Esophagus mucosa (tissue), 1 donor: ENCODE measurements around the gene PACS2. TPM values are rescaled to one million over a fixed set of nuclear protein-coding genes. Genes with fewer than 3 reads are reported as not detected.
"Not testable (repeated sequence)": the region's sequence is repeated elsewhere in the genome, so short reads cannot be mapped to it uniquely, and the experiment has no call there.

Experiments
- ATAC-seq: fragments of 200-7000 bp; cut with Tn5 transposase; one replicate; pipeline ENCODE4 v1.9.1; 2020
- total RNA-seq: library from RNA; stranded (reverse); gene quantifications from one replicate; pipeline ENCODE4 v1.2.4, GENCODE V29; 2023
- donor health status: DM: yes; HTN: yes; CAD: no.

Gene PACS2
- total RNA-seq = 24.9 TPM

GRCh38 chr14:105314287-105315200, at the start of gene PACS2:
PACS2 (plus strand) TSS chr14:105314748; CDS start chr14:105314919, 171 bp downstream.
- peak; percentile 79 for ATAC-seq

GRCh38 chr14:105267820-105268548, 46.6 kb upstream of the PACS2 start:
- ATAC-seq = no peak

GRCh38 chr14:105268736-105269354, 45.7 kb upstream of the PACS2 start:
- no peak for ATAC-seq

GRCh38 chr14:105269405-105269804, 45.1 kb upstream of the PACS2 start:
- no peak for ATAC-seq

GRCh38 chr14:105271224-105271890, 43.2 kb upstream of the PACS2 start:
- no peak for ATAC-seq

GRCh38 chr14:105272623-105273022, 41.9 kb upstream of the PACS2 start:
- peak; percentile 47 for ATAC-seq

- ATAC-seq = peak; percentile 96
These were observed 41.5 kb upstream of the PACS2 start for GRCh38 chr14:105273062-105273461.

GRCh38 chr14:105274637-105275036, 39.9 kb upstream of the PACS2 start:
- no peak for ATAC-seq

GRCh38 chr14:105275267-105275946, 39.1 kb upstream of the PACS2 start:
- ATAC-seq = no peak

- not testable (repeated sequence) for ATAC-seq
These were observed 37.1 kb upstream of the PACS2 start for GRCh38 chr14:105277448-105277847.

- no peak for ATAC-seq
These were observed 34.7 kb upstream of the PACS2 start for GRCh38 chr14:105279642-105280361.

GRCh38 chr14:105280525-105280924, 34.0 kb upstream of the PACS2 start:
- peak; percentile 18 for ATAC-seq

GRCh38 chr14:105281371-105282097, 33.0 kb upstream of the PACS2 start:
- peak; percentile 27 for ATAC-seq

- no peak for ATAC-seq
These were observed 32.3 kb upstream of the PACS2 start for GRCh38 chr14:105282098-105282725.

GRCh38 chr14:105283028-105283427, 31.5 kb upstream of the PACS2 start:
- no peak for ATAC-seq

- ATAC-seq = no peak
These were observed 30.6 kb upstream of the PACS2 start for GRCh38 chr14:105283899-105284298.

GRCh38 chr14:105285174-105285573, 29.4 kb upstream of the PACS2 start:
- ATAC-seq = no peak

- ATAC-seq = peak; percentile 23
These were observed 27.8 kb upstream of the PACS2 start for GRCh38 chr14:105286759-105287144.

- ATAC-seq = no peak
These were observed 27.1 kb upstream of the PACS2 start for GRCh38 chr14:105287249-105288102.
